IPS-15b (cell line): ENCODE measurements around the gene PHAX.
"Not testable (repeated sequence)": the region's sequence is repeated elsewhere in the genome, so short reads cannot be mapped to it uniquely, and the experiment has no call there.

Experiments used
- H3K27me3 ChIP-seq: one replicate; pipeline ENCODE4 v1.6.1; 2013; ENCODE audit warnings: low read length; ENCODE audit not compliant: control insufficient read depth, insufficient read depth
- H3K36me3 ChIP-seq: one replicate; pipeline ENCODE4 v1.6.1; 2013; ENCODE audit warnings: low read length; ENCODE audit not compliant: control insufficient read depth, insufficient read depth
- H3K4me1 ChIP-seq: one replicate; pipeline ENCODE4 v1.6.1; 2013; ENCODE audit warnings: mild to moderate bottlenecking, low read length; ENCODE audit not compliant: control insufficient read depth, insufficient read depth
- H3K4me3 ChIP-seq: one replicate; pipeline ENCODE4 v1.5.1; 2013; ENCODE audit warnings: low read depth, low read length
- H3K9ac ChIP-seq: one replicate; pipeline ENCODE4 v1.6.1; 2013; ENCODE audit warnings: low read depth, mild to moderate bottlenecking, low read length
- H3K9me3 ChIP-seq: one replicate; pipeline ENCODE4 v1.6.1; 2013; ENCODE audit warnings: mild to moderate bottlenecking, low read length; ENCODE audit not compliant: control insufficient read depth, insufficient read depth

Gene PHAX

DNA sequence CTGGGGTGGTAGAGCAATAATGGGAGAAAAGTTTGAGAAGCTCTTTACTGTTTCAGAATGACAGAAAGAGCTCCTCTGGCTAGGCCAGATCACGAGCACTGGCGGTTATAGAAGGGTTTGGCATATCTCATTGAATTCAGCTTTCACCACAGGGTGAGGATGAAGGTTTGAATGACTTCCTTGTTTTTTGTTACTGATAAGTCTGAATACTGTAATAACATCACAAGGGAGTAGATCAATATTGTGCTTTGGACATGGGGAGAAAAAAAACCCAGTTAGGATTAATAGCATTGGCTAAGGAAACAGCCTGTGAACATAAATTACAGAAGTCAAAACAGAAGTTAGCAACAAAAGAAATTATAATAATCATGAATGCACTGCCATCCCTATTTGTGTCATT lies 9.4 kb downstream of the PHAX start:
- Histone ChIP-seq H3K9ac (no peak overlapping the region), H3K4me3 (no peak overlapping the region), H3K36me3 (peaks cover 10% of the 10 kb centered on the region), H3K9me3 (no peaks in the 10 kb centered on the region), H3K27me3 (no peaks in the 10 kb centered on the region), H3K4me1 (no peaks in the 10 kb centered on the region)

DNA sequence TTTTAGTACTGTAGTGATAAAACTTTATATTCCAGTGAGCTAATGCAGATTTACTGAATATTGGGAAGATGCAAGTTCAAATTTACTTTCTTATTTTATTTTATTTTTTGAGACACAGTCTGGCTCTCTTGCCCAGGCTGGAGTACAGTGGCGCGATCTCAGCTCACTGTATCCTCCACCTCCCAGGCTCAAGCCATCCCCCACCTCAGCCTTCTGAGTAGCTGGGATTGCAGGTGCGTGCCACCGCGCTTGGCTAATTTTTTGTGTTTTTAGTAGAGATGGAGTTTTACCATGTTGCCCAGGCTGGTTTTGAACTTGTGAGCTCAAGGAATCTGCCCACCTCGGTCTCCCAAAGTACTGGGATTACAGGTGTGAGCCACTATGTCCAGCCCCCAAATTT lies 9.9 kb downstream of the PHAX start:
- peaks cover 10% of the 10 kb centered on the region for H3K36me3 ChIP-seq
- no peaks in the 10 kb centered on the region for H3K4me1 ChIP-seq
- no peaks in the 10 kb centered on the region for H3K27me3 ChIP-seq
- H3K9ac ChIP-seq = no peak overlapping the region
- no peak overlapping the region for H3K4me3 ChIP-seq
- no peaks in the 10 kb centered on the region for H3K9me3 ChIP-seq

DNA sequence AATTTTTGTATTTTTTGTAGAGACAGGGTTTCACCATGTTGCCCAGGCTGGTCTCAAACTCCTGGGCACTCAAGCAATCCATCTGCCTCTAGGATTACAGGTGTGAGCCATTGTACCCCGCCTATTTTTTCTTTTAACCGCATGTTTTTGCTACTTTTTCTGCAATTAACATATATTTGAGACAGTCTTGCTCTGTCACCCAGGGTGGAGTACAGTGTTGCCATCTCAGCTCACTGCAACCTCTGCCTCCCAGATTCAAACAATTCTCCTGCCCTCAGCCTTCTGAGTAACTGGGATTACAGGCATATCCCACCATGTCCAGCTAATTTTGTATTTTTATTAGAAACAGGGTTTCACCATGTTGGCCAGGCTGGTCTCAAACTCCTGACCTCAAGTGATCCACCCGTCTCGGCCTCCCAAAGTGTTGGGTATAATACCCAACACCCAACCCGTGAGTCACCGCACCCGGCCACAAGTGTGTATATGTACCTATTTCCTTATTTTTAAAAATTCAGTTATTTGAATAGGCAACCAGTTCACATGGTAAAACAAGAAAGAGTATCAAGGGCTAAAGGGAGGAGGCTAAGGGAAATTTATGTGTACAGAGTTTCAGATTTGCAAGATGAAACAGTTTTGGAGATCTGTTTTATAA lies 13.3 kb downstream of the PHAX start:
- H3K9ac ChIP-seq = no peak overlapping the region
- H3K36me3 ChIP-seq = peaks cover 22% of the 10 kb centered on the region
- no peak overlapping the region for H3K4me3 ChIP-seq
- H3K27me3 ChIP-seq = no peaks in the 10 kb centered on the region
- no peaks in the 10 kb centered on the region for H3K4me1 ChIP-seq
- no peaks in the 10 kb centered on the region for H3K9me3 ChIP-seq

DNA sequence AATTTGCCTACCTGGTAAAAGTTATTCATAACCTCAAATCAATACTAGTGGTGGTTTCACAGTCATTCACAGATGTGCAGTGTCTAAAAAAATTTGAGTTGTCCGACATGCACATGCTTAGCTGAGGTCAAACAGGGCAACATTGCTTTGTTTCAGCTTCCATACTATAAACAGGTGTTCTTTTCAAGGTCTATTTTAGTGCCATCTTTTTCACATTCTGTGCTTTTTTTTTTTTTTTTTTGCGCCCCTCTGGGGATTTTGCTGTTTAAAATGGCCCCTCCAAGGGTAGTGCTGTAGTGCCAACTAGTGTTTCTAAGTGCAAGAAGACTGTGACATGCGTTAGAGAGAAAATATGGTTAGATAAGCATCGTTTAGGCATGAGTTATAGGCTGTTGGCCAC lies 14.5 kb downstream of the PHAX start:
- Histone ChIP-seq H3K9me3 (no peaks in the 10 kb centered on the region), H3K9ac (no peak overlapping the region), H3K36me3 (peaks cover 21% of the 10 kb centered on the region), H3K4me1 (no peaks in the 10 kb centered on the region), H3K4me3 (no peak overlapping the region), H3K27me3 (no peaks in the 10 kb centered on the region)

DNA sequence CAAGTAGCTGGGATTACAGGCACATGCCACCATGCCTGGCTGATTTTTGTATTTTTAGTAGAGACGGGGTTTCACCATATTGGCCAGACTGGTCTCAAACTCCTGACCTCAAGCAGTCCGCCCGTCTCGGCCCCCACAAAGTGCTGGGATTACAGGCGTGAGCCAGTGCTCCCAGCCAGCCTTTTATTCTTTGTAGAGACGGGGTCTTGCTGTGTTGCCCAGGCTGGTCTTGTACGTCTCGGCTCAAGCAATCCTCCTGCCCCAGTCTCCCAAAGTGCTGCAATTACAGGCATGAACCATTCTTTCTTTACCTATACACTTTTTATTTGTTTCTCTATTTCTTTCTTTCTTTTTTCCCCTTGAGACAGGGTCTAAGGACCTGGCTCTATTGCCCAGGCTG lies 16.9 kb downstream of the PHAX start:
- H3K9me3 ChIP-seq, H3K27me3 ChIP-seq, H3K9ac ChIP-seq, H3K4me3 ChIP-seq, H3K4me1 ChIP-seq: not testable (repeated sequence)
- H3K36me3 ChIP-seq = peaks cover 25% of the 10 kb centered on the region

DNA sequence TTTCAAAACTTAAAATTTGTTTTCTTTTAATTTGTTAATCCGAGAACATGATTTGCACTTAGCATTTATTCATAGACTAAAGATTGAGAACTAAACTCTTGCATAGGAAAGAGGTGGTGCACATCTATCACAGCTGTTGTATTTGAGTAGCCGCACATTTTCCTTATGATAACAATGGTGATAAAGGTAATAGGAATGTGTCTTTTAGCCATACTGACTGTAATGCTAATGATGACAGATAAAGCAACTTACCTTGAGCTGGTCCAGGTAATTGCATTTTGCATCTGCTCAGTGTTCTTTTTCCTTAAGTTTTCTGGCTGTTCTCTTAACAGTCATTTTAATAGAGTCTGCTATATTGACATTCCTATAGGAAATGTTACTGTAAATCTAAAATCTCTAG lies 19.0 kb downstream of the PHAX start:
- Histone ChIP-seq H3K36me3 (peaks cover 26% of the 10 kb centered on the region), H3K4me3 (no peak overlapping the region), H3K9ac (no peak overlapping the region), H3K9me3 (no peaks in the 10 kb centered on the region), H3K4me1 (no peaks in the 10 kb centered on the region), H3K27me3 (no peaks in the 10 kb centered on the region)

DNA sequence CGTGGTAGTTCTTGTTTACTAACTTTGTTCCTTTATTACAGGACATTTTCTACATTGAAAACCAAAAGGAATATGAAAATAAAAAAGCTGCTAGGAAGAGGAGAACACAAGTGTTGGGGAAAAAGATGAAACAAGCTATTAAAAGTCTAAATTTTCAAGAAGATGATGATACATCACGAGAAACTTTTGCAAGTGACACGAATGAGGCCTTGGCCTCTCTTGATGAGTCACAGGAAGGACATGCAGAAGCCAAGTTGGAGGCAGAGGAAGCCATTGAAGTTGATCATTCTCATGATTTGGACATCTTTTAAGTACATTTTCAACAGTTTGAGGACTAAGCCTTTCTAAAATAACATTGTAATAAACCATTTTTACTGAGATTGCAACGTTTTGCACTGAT lies 23.8 kb downstream of the PHAX start:
- Histone ChIP-seq H3K4me3 (no peak overlapping the region), H3K9ac (no peak overlapping the region), H3K27me3 (no peaks in the 10 kb centered on the region)

DNA sequence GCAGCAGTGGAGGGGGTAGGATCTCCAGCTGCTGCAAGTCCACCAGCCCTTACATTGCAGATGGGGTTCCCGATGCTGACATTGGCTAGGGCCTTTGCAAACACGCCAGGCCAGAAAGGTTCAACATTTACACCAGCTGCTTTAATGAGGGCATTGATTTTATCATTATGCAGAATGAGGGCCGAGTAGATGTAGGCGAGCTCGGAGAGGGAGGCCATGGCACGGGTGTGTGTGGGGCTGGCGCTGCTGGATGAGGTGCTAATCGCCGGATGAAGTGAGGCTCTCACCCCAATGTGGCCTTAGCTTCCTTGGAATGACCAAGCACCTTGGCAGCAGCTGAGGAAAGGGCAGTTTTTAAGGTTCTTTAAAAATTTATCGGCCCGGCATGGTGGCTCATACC lies 27.4 kb downstream of the PHAX start:
- H3K4me3 ChIP-seq = no peak overlapping the region
- no peaks in the 10 kb centered on the region for H3K4me1 ChIP-seq
- no peaks in the 10 kb centered on the region for H3K9me3 ChIP-seq
- no peak overlapping the region for H3K9ac ChIP-seq
- peaks cover 4% of the 10 kb centered on the region for H3K36me3 ChIP-seq
- no peaks in the 10 kb centered on the region for H3K27me3 ChIP-seq

More for the DNA sequence above, 23.8 kb downstream of the PHAX start:
- no peaks in the 10 kb centered on the region for H3K4me1 ChIP-seq
- H3K9me3 ChIP-seq = no peaks in the 10 kb centered on the region
- H3K36me3 ChIP-seq = peaks cover 12% of the 10 kb centered on the region

DNA sequence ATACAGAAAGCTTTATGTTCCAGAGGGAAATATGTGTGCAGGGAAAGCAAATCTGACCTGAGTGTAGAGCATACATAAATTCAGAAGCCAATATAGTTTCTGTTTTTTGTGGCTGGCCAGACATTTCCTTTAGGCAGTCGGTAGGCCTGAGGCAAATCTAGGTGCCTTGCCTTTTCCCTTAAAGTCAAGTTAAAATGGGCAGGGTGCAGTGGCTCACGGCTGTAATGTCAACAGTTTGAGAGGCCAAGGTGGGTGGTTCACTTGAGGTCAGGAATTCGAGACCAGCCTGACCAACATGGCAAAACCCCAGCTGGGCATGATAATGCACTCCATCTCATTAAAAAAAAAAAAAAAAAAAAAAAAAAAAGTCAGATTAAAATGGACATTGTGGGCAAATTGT lies 31.2 kb downstream of the PHAX start:
- Histone ChIP-seq H3K4me3 (no peak overlapping the region), H3K9ac (no peak overlapping the region), H3K9me3 (no peaks in the 10 kb centered on the region), H3K27me3 (no peaks in the 10 kb centered on the region), H3K36me3 (no peaks in the 10 kb centered on the region), H3K4me1 (no peaks in the 10 kb centered on the region)

DNA sequence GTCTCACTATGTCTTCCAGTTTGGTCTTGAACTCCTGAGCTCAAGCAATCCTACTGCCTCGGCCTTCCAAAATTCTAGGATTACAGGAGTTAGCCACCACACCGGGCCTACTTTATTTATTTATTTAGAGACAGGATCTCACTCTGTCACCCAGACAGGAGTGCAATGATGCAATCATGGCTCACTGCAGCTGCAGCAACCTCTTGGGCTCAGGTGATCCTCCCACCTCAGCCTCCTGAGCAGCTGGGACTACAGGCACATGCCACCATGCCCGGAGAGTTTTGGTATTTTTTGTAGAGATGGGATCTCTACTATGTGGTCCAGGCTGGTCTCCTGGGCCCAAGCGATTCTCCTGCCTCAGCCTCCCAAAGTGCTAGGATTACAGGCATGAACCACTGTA lies 32.8 kb downstream of the PHAX start:
- no peak overlapping the region for H3K9ac ChIP-seq
- no peaks in the 10 kb centered on the region for H3K9me3 ChIP-seq

DNA sequence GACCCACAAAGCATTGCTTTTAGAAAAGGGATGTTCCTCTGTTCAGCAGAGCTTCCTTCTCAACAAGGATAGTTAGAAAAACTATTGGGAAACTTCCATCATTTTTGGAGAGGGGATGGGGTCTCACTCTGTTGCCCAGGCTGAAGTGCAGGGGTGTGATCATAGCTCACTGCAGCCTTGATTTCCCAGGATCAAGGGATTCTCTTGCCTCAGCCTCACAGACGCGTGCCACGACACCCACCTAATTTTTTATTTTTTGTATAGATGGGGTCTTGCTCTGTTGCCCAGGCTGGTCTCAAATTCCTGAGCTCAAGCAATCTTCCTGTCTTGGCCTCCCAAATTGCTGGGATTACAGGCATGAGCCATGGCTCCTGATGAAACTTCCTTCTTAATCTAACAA lies 34.8 kb downstream of the PHAX start:
- Histone ChIP-seq H3K4me3 (no peak overlapping the region), H3K9me3 (no peaks in the 10 kb centered on the region), H3K27me3 (no peaks in the 10 kb centered on the region), H3K9ac (no peak overlapping the region), H3K36me3 (no peaks in the 10 kb centered on the region), H3K4me1 (no peaks in the 10 kb centered on the region)

More for the DNA sequence above, 32.8 kb downstream of the PHAX start:
- Histone ChIP-seq H3K27me3 (no peaks in the 10 kb centered on the region), H3K4me3 (no peak overlapping the region), H3K4me1 (no peaks in the 10 kb centered on the region), H3K36me3 (no peaks in the 10 kb centered on the region)

DNA sequence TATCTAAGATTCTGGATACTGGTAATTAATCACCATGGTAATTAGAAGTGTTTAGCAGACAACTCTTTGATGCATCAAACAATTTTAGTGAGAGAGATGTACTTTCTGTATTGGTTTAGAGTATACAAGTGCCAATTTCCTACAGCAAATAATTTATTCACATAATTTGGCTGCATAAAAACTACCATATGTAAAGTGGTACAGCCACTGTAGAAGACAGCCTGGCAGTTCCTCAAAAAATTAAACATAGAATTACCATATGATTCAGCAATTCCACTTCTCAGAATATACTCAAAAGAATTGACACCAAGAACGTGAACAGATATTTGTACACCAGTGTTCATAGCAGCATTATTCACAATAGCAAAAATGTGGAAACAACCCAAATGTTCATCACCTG lies 36.2 kb downstream of the PHAX start:
- H3K9ac ChIP-seq = no peak overlapping the region
- no peaks in the 10 kb centered on the region for H3K27me3 ChIP-seq
- H3K4me3 ChIP-seq = no peak overlapping the region
- H3K9me3 ChIP-seq = no peaks in the 10 kb centered on the region
- H3K36me3 ChIP-seq = no peaks in the 10 kb centered on the region
- no peaks in the 10 kb centered on the region for H3K4me1 ChIP-seq
